Vagina (tissue), 2 donors: ENCODE results near the gene LZTFL1. TPM values are rescaled to one million over a fixed set of nuclear protein-coding genes. Genes with fewer than 3 reads are reported as not detected.
A peak's percentile ranks its signal among the peaks of the same experiment; 100 is the strongest.

ENCODE experiments used
- DNase-seq, 2 donors: peaks; one replicate each; pipeline ENCODE4 v3.0.0-alpha.2; 2017; ENCODE audit errors: extremely low spot score in 2 of 2
- H3K27ac ChIP-seq: fragments of 200-600 bp; sonication (generic); one replicate; pipeline ENCODE4 v1.5.1; 2019
- H3K27me3 ChIP-seq: fragments of 200-600 bp; sonication (generic); one replicate; pipeline ENCODE4 v1.5.1; 2019
- H3K36me3 ChIP-seq, 2 donors: fragments of 200-600 bp; sonication (generic); one replicate each; pipeline ENCODE4 v1.5.1; 2017 to 2019
- H3K4me1 ChIP-seq: fragments of 200-600 bp; sonication (generic); one replicate; pipeline ENCODE4 v1.5.1; 2019
- H3K4me3 ChIP-seq, 2 donors: fragments of 200-600 bp; sonication (generic); 1 replicate in 1 of 2; 2 replicates in 1 of 2; pipeline ENCODE4 v1.5.1; 2016 to 2019
- H3K9me3 ChIP-seq: fragments of 200-600 bp; sonication (generic); one replicate; pipeline ENCODE4 v1.5.1; 2019
- POLR2A ChIP-seq, 2 donors: fragments of 450-650 bp; IDR thresholded peaks; one replicate each; pipeline ENCODE4 v1.6.1; 2017; ENCODE audit warnings: antibody characterized with exemption in 2 of 2, mild to moderate bottlenecking in 2 of 2, moderate library complexity in 2 of 2
- POLR2AphosphoS5 ChIP-seq, 2 donors: sonication (generic); formaldehyde crosslinking; IDR thresholded peaks; one replicate each; pipeline ENCODE4 v1.9.0; 2017; ENCODE audit warnings: antibody characterized with exemption in 2 of 2, mild to moderate bottlenecking in 2 of 2, low read depth in 1 of 2; ENCODE audit not compliant: insufficient read depth in 1 of 2
- intact Hi-C: fragments of 100-400 bp; cut with DNase I; formaldehyde crosslinking; loops from one replicate; pipeline ENCODE4 v1.15.1; 2023
- total RNA-seq: library from RNA; depleted of rRNA; stranded (reverse); fragments of >200 nt; gene quantifications from one replicate; pipeline ENCODE4 v1.2.3, GENCODE V29; 2016
- TF ChIP-seq, protein P1 (sequence below), 3 experiments: fragments of 450-650 bp in 2 of 3; fragments of 200-600 bp in 1 of 3; sonication (generic) in 1 of 3; IDR thresholded peaks; one replicate each; pipeline ENCODE4 v1.5.1; 2017 to 2019; ENCODE audit warnings: antibody characterized with exemption in 3 of 3, mild to moderate bottlenecking in 2 of 3, moderate library complexity in 2 of 3

The LZTFL1 gene
- total RNA-seq, 1 donor from 2014 or later, result 9.1 TPM

- peak in 1 of 2 donors; percentile 74 for DNase-seq
- H3K27ac ChIP-seq, result no peak overlapping the region
- intact Hi-C loops, result no loop called here
- peaks cover 13% of the 10 kb centered on the region for H3K4me1 ChIP-seq
- no peaks in the 10 kb centered on the region for H3K9me3 ChIP-seq
- H3K27me3 ChIP-seq, result no peaks in the 10 kb centered on the region
- H3K36me3 ChIP-seq, result no peaks in the 10 kb centered on the region
- no peak for TF ChIP-seq POLR2AphosphoS5 (IDR thresholded peaks at IDR 0.05; ENCODE audit: insufficient read depth in 1 of 2, low read depth in 1 of 2)
- TF ChIP-seq, protein P1, sequence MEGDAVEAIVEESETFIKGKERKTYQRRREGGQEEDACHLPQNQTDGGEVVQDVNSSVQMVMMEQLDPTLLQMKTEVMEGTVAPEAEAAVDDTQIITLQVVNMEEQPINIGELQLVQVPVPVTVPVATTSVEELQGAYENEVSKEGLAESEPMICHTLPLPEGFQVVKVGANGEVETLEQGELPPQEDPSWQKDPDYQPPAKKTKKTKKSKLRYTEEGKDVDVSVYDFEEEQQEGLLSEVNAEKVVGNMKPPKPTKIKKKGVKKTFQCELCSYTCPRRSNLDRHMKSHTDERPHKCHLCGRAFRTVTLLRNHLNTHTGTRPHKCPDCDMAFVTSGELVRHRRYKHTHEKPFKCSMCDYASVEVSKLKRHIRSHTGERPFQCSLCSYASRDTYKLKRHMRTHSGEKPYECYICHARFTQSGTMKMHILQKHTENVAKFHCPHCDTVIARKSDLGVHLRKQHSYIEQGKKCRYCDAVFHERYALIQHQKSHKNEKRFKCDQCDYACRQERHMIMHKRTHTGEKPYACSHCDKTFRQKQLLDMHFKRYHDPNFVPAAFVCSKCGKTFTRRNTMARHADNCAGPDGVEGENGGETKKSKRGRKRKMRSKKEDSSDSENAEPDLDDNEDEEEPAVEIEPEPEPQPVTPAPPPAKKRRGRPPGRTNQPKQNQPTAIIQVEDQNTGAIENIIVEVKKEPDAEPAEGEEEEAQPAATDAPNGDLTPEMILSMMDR (IDR thresholded peaks at IDR 0.05), result no peak
- H3K4me3 ChIP-seq, result no peak overlapping the region
These were observed 42.3 kb downstream of the LZTFL1 start for GRCh38 chr3:45799586-45799985.

DNA sequence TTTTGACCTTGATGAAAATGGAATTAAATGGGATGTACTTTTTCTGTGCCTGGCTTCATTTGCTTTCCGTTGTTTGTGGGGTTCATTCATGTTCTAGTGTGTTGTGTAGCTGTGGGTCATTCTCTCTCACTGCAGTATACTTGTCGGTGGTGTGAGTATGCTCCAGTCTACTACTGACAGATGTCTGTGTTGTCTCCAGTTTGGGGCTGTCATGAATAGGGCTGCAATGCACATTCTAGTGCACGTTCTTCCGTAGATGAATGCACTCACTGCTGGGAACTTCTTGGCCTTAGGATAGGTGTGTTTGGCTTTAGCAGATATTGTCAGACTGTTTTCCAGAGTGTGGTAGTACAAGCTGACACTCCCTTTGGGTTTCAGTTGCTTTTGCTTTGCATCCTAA, 43.9 kb downstream of the LZTFL1 start:
- no peaks in the 10 kb centered on the region for H3K36me3 ChIP-seq
- no peaks in the 10 kb centered on the region for H3K9me3 ChIP-seq
- TF ChIP-seq POLR2A (IDR thresholded peaks at IDR 0.05) (no peak), POLR2AphosphoS5 (IDR thresholded peaks at IDR 0.05; ENCODE audit: insufficient read depth in 1 of 2, low read depth in 1 of 2) (no peak)
- TF ChIP-seq, protein P1 (IDR thresholded peaks at IDR 0.05), result no peak
- no peak overlapping the region for H3K27ac ChIP-seq
- no peak overlapping the region for H3K4me3 ChIP-seq
- peaks cover 13% of the 10 kb centered on the region for H3K4me1 ChIP-seq
- intact Hi-C loops, result no loop called here
- no peaks in the 10 kb centered on the region for H3K27me3 ChIP-seq
- no peak for DNase-seq

GRCh38 chr3:45796902-45797637, 44.8 kb downstream of the LZTFL1 start:
- Histone ChIP-seq H3K4me1 (peaks cover 13% of the 10 kb centered on the region), H3K4me3 (peak overlapping the region; percentile 37 to 45), H3K27ac (no peak overlapping the region), H3K27me3 (no peaks in the 10 kb centered on the region), H3K9me3 (no peaks in the 10 kb centered on the region), H3K36me3 (no peaks in the 10 kb centered on the region)
- intact Hi-C loops, result no loop called here
- DNase-seq, result peak in 1 of 2 donors; percentile 74
- TF ChIP-seq POLR2A (IDR thresholded peaks at IDR 0.05) (no peak), POLR2AphosphoS5 (IDR thresholded peaks at IDR 0.05; ENCODE audit: insufficient read depth in 1 of 2, low read depth in 1 of 2) (no peak)
- TF ChIP-seq, protein P1 (IDR thresholded peaks at IDR 0.05), result no peak

DNA sequence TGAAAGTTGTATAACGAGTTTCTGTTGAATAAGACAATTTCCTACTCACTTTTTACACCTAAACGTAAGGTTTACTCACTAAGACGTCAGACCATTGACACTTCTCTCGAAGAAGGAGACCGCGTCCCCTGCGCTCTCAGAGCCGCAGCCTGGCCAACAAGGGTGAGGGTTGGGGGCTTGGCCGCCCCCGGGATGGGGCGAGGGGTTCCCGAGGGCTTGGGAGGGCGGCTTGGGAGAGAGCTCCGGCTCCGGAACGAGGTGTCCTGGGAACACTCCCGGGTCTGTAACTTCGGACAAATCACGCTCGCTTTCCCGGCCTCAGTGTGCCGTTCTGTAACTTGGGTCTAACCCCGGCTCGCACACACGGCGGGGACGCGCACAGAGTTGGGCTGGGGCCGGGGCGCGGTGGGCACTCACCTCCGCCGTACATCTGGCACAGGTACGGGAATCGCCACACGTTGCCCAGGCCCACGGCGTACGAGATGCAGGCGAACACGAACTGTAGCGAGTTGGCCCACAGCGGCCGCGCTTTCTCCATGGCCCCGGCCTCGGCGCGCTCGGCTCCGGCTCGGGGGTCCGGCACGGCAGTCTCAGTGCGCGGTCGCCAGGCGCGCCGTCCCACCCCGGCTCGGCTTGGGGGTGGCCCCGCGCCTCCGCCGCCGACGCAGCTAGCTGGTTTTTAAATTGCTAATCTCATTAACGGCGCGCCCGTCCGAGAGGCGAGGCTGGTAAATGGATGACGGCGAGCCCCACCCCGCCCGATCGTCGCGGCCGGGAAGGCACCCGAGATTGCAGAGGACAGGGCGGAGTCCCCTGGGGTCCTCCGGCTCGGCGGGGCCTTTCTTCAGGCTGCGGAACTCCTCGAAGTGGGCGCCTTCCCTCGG, 45.8 kb downstream of the LZTFL1 start, which contains the start of gene SLC6A20:
TSS of gene SLC6A20 (minus strand) at position 655 of the 884 bp plus-strand sequence. CDS start at position 538, 117 bp downstream.
- peak within 1 kb of the TSS; percentile 37 to 45 for H3K4me3 ChIP-seq

More for the DNA sequence above, 45.8 kb downstream of the LZTFL1 start, which contains the start of gene SLC6A20:
- peaks cover 13% of the 10 kb centered on the region for H3K4me1 ChIP-seq
- no peaks in the 10 kb centered on the region for H3K27me3 ChIP-seq
- no peaks in the 10 kb centered on the region for H3K9me3 ChIP-seq
- intact Hi-C loops, result no loop called here
- no peaks in the 10 kb centered on the region for H3K36me3 ChIP-seq
- peak in 1 of 2 donors; percentile 52 for DNase-seq
- no peak within 1 kb of the TSS for H3K27ac ChIP-seq
- no peak for TF ChIP-seq POLR2A (IDR thresholded peaks at IDR 0.05)
- no peak for TF ChIP-seq POLR2AphosphoS5 (IDR thresholded peaks at IDR 0.05; ENCODE audit: insufficient read depth in 1 of 2, low read depth in 1 of 2)
- TF ChIP-seq, protein P1 (IDR thresholded peaks at IDR 0.05), result no peak
